Neural progenitor cell (in vitro differentiated cells): Measurements from ENCODE around the gene TMEM243. TPM values are rescaled to one million over a fixed set of nuclear protein-coding genes. Genes with fewer than 3 reads are reported as not detected.

Experiments used
- DNase-seq: peaks from one replicate; pipeline ENCODE4 v3.0.0-alpha.2; 2016; ENCODE audit warnings: low spot score
- H2AFZ ChIP-seq: fragments of 200-600 bp; sonication (generic); replicated peaks from 2 replicates; pipeline ENCODE4 v1.6.1; 2016; ENCODE audit warnings: antibody characterized with exemption
- H3F3A ChIP-seq: fragments of 200-600 bp; sonication (generic); 2 replicates; pipeline ENCODE4 v1.6.1; 2016; ENCODE audit warnings: antibody characterized with exemption, low read depth
- H3K27ac ChIP-seq: fragments of 200-600 bp; sonication (generic); 2 replicates; pipeline ENCODE4 v1.5.1; 2016; ENCODE audit warnings: mild to moderate bottlenecking
- H3K27me3 ChIP-seq: fragments of 200-600 bp; sonication (generic); 2 replicates; pipeline ENCODE4 v1.6.1; 2016; ENCODE audit warnings: mild to moderate bottlenecking, moderate library complexity
- H3K36me3 ChIP-seq: fragments of 200-600 bp; sonication (generic); 2 replicates; pipeline ENCODE4 v1.5.1; 2016
- H3K4me1 ChIP-seq: fragments of 200-600 bp; sonication (generic); 2 replicates; pipeline ENCODE4 v1.6.1; 2016; ENCODE audit warnings: mixed run types
- H3K4me2 ChIP-seq: fragments of 200-600 bp; sonication (generic); 2 replicates; pipeline ENCODE4 v1.6.1; 2016
- H3K4me3 ChIP-seq: fragments of 200-600 bp; sonication (generic); 2 replicates; pipeline ENCODE4 v1.5.1; 2016
- H3K79me2 ChIP-seq: fragments of 200-600 bp; sonication (generic); 2 replicates; pipeline ENCODE4 v1.6.1; 2016; ENCODE audit warnings: low read depth
- H3K9ac ChIP-seq: fragments of 200-600 bp; sonication (generic); 2 replicates; pipeline ENCODE4 v1.6.1; 2016
- H3K9me3 ChIP-seq: fragments of 200-600 bp; sonication (generic); 2 replicates; pipeline ENCODE4 v1.5.1; 2016; ENCODE audit warnings: low read depth
- H4K20me1 ChIP-seq: fragments of 200-600 bp; sonication (generic); 2 replicates; pipeline ENCODE4 v1.6.1; 2016; ENCODE audit warnings: low read depth
- H3K27ac Mint-ChIP-seq: 3 replicates; pipeline ENCODE4 v1.8.0; 2021; ENCODE audit warnings: mixed read lengths
- H3K27me3 Mint-ChIP-seq: 2 replicates; pipeline ENCODE4 v1.8.0; 2022; ENCODE audit warnings: low read depth, mild to moderate bottlenecking, inconsistent platforms, moderate library complexity, mixed read lengths; ENCODE audit not compliant: insufficient read depth
- H3K36me3 Mint-ChIP-seq: 3 replicates; pipeline ENCODE4 v1.8.0; 2021; ENCODE audit warnings: mixed read lengths
- H3K4me1 Mint-ChIP-seq: 3 replicates; pipeline ENCODE4 v1.8.0; 2021; ENCODE audit warnings: mixed read lengths
- H3K4me3 Mint-ChIP-seq: 3 replicates; pipeline ENCODE4 v1.8.0; 2021; ENCODE audit warnings: mild to moderate bottlenecking, moderate library complexity, mixed read lengths
- H3K9me3 Mint-ChIP-seq: 3 replicates; pipeline ENCODE4 v1.8.0; 2020; ENCODE audit warnings: mixed read lengths
- EZH2 ChIP-seq: fragments of 200-600 bp; sonication (generic); IDR thresholded peaks from 2 replicates; pipeline ENCODE4 v1.6.1; 2017; ENCODE audit warnings: antibody characterized with exemption, mild to moderate bottlenecking, moderate library complexity
- EZH2phosphoT487 ChIP-seq: fragments of 200-600 bp; sonication (generic); IDR thresholded peaks from 2 replicates; pipeline ENCODE4 v1.6.1; 2017; ENCODE audit warnings: antibody characterized with exemption
- total RNA-seq: library from RNA; depleted of rRNA; stranded (reverse); fragments of >200 nt; gene quantifications from 2 replicates; pipeline ENCODE4 v1.2.3, GENCODE V29; 2015; ENCODE audit warnings: low replicate concordance
- TF ChIP-seq, protein P1 (sequence below): fragments of 200-600 bp; sonication (generic); IDR thresholded peaks from 2 replicates; pipeline ENCODE4 v1.5.1; 2017; ENCODE audit warnings: antibody characterized with exemption, mild to moderate bottlenecking

Gene TMEM243
- total RNA-seq, 1 donor from 2014 or later, result 30.6 TPM

DNA sequence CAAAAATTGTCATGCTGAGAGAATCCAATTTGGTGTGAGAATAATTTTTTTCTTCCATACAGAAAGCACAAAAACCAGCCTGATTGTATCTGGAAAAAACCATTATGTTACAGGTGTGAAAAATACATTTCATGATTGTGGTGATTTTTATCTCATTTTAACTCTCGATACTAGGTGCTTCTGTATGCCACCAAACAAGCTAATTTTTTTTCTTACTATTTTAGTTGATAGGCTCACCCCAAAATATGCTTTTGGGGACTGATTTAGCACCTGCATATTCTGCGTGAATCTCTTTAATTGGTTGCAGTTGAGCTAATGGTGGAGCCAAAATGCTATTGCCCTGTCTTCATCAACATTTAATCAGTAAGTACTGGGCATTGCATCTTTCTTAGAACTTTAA is 65.4 kb downstream of the TMEM243 start:
- no peaks in the 10 kb centered on the region for H3K9me3 Mint-ChIP-seq
- peaks cover 33% of the 10 kb centered on the region for H3K4me1 Mint-ChIP-seq
- H3K27me3 ChIP-seq, result no peaks in the 10 kb centered on the region
- peaks cover 77% of the 10 kb centered on the region for H3K79me2 ChIP-seq
- peaks cover 33% of the 10 kb centered on the region for H3K4me1 ChIP-seq
- peak overlapping the region; percentile 98 for H3K4me3 Mint-ChIP-seq
- H3K9ac ChIP-seq, result peak overlapping the region; percentile 99
- peaks cover 7% of the 10 kb centered on the region for H3K27me3 Mint-ChIP-seq
- peaks cover 3% of the 10 kb centered on the region for H3K36me3 Mint-ChIP-seq
- H3K27ac ChIP-seq, result peak overlapping the region; percentile 100
- no peak overlapping the region for H3K27ac Mint-ChIP-seq
- peak overlapping the region; percentile 96 for H3K4me3 ChIP-seq
- DNase-seq, result no peak
- H2AFZ ChIP-seq, result no peak overlapping the region
- H3F3A ChIP-seq, result peaks cover 14% of the 10 kb centered on the region
- peaks cover 61% of the 10 kb centered on the region for H4K20me1 ChIP-seq
- no peak for TF ChIP-seq EZH2
- TF ChIP-seq, protein P1, sequence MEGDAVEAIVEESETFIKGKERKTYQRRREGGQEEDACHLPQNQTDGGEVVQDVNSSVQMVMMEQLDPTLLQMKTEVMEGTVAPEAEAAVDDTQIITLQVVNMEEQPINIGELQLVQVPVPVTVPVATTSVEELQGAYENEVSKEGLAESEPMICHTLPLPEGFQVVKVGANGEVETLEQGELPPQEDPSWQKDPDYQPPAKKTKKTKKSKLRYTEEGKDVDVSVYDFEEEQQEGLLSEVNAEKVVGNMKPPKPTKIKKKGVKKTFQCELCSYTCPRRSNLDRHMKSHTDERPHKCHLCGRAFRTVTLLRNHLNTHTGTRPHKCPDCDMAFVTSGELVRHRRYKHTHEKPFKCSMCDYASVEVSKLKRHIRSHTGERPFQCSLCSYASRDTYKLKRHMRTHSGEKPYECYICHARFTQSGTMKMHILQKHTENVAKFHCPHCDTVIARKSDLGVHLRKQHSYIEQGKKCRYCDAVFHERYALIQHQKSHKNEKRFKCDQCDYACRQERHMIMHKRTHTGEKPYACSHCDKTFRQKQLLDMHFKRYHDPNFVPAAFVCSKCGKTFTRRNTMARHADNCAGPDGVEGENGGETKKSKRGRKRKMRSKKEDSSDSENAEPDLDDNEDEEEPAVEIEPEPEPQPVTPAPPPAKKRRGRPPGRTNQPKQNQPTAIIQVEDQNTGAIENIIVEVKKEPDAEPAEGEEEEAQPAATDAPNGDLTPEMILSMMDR, result no peak
- TF ChIP-seq EZH2phosphoT487, result no peak
- peaks cover 21% of the 10 kb centered on the region for H3K36me3 ChIP-seq
- no peaks in the 10 kb centered on the region for H3K9me3 ChIP-seq
- H3K4me2 ChIP-seq, result peak overlapping the region; percentile 92

DNA sequence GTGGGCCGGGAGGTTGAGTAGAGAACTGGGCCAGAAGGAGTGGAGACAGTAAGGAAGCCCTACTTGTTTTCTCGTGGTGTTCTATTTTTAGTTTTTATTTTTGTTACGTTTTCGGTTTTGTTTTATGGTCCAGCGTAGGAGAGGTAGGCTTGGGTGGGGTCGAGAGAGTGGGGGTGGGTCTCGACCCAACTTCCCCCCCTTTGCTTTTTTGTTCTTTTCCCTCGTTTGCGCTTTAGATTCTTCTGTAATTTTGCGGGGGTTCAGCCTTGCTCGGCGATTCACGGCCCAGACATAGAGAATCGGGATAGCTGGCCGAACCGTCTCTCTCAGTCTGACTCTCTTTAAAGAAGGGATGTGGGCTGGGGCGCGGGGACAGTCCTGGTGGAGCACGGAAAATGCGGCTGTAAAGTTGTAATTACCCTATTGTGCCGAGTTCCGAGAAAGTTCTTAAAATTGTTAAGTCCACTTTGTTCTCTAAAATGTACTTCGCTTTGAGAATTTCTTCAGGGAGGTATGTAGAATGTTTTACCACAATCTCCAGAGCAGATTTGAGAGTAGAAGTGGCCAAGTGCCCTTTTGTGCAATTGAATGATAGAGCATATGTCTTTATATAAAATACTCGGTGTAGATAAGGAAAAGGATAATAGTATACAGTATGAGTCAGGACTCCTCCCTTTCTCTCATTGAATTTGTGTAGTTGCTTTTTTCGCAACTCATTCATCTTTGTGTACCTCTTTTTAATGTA is 66.5 kb downstream of the TMEM243 start:
- peak overlapping the region; percentile 98 for H3K4me3 Mint-ChIP-seq
- H3K27me3 Mint-ChIP-seq, result peaks cover 7% of the 10 kb centered on the region
- no peaks in the 10 kb centered on the region for H3K9me3 Mint-ChIP-seq
- Histone ChIP-seq H3K27me3 (no peaks in the 10 kb centered on the region), H3K9me3 (no peaks in the 10 kb centered on the region), H3K79me2 (peaks cover 66% of the 10 kb centered on the region), H3K4me1 (peaks cover 33% of the 10 kb centered on the region), H2AFZ (no peak overlapping the region), H3F3A (peaks cover 14% of the 10 kb centered on the region), H3K4me2 (peak overlapping the region; percentile 92), H4K20me1 (peaks cover 50% of the 10 kb centered on the region), H3K4me3 (peak overlapping the region; percentile 96), H3K36me3 (peaks cover 20% of the 10 kb centered on the region), H3K27ac (peak overlapping the region; percentile 100), H3K9ac (peak overlapping the region; percentile 99)
- DNase-seq, result peak; percentile 49
- H3K36me3 Mint-ChIP-seq, result peaks cover 3% of the 10 kb centered on the region
- TF ChIP-seq, protein P1, result no peak
- TF ChIP-seq EZH2phosphoT487 (no peak), EZH2 (no peak)
- H3K27ac Mint-ChIP-seq, result peak overlapping the region; percentile 99
- peaks cover 33% of the 10 kb centered on the region for H3K4me1 Mint-ChIP-seq

DNA sequence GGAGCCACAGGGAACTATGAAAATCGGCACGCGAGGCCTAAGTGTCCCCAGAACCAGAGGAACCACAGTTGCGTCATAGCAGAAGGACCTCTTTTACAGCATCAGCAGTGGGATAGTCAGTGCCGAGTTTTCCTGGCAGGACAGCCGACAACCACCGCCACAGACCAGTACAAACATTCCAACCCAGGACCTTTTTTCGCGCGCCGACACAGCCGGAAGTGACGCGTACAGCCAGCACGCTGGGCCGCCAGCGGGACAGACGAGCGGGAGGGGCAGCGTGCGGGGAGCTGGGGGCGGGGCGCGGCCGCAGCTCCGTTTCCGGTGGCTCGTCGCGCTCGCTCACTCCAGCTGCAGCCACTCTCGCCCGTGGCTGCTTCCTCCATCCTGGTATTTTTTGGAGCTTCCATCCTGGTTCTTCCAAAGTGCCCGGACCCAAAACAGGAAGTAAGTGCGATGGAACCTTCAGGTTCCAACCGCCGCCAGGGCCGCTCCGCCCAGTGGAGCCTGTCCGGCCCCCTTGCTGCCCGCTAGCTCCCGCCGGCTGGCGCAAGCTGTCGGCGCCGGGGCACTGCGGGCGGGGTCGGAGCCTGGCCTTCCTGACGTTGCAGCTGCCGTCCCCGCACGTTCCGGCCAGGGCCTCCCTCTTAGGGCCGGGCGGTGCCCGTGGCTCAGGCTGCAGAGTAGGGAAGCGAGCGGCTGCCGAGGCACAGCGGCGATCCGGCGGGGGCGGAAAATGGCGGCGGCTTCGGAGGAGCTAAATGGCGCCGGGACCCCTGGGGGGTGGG is 67.2 kb downstream of the TMEM243 start, which contains the start of gene DMTF1:
Gene DMTF1, plus strand, starts transcription at position 342 of the 785 bp plus-strand sequence. CDS start 12,489 bp downstream, outside the sequence.
- Histone ChIP-seq H3K9me3 (no peaks in the 10 kb centered on the region), H3K4me3 (peak within 1 kb of the TSS; percentile 96), H3K9ac (peak within 1 kb of the TSS; percentile 99), H3F3A (peaks cover 14% of the 10 kb centered on the region), H3K4me2 (peak within 1 kb of the TSS; percentile 92), H2AFZ (peak within 1 kb of the TSS; percentile 88), H3K79me2 (peaks cover 58% of the 10 kb centered on the region), H4K20me1 (peaks cover 43% of the 10 kb centered on the region), H3K4me1 (peaks cover 33% of the 10 kb centered on the region), H3K27ac (peak within 1 kb of the TSS; percentile 100), H3K27me3 (no peaks in the 10 kb centered on the region), H3K36me3 (peaks cover 15% of the 10 kb centered on the region)
- H3K4me1 Mint-ChIP-seq, result peaks cover 33% of the 10 kb centered on the region
- H3K36me3 Mint-ChIP-seq, result peaks cover 3% of the 10 kb centered on the region
- H3K9me3 Mint-ChIP-seq, result no peaks in the 10 kb centered on the region
- peak within 1 kb of the TSS; percentile 100 for H3K27ac Mint-ChIP-seq
- peaks cover 7% of the 10 kb centered on the region for H3K27me3 Mint-ChIP-seq
- peak; percentile 97 for DNase-seq
- TF ChIP-seq EZH2phosphoT487 (no peak), EZH2 (no peak)
- TF ChIP-seq, protein P1, result no peak
- peak within 1 kb of the TSS; percentile 98 for H3K4me3 Mint-ChIP-seq
